Erythroblast (primary cell): Measurements from ENCODE around the gene MED13L.

Experiments used
- GATA1 ChIP-seq: IDR thresholded peaks from 2 replicates; pipeline ENCODE4 v1.6.1; 2011; ENCODE audit warnings: low read depth, mild to moderate bottlenecking, control low read depth, low read length, moderate library complexity
- POLR2A ChIP-seq: IDR thresholded peaks from 2 replicates; pipeline ENCODE4 v1.6.1; 2011; ENCODE audit warnings: mild to moderate bottlenecking, low read length

- no peak for TF ChIP-seq POLR2A
- TF ChIP-seq GATA1, result no peak
Observed at GRCh38 chr12:116126610-116127009, 150.9 kb downstream of the MED13L start.
